Bronchial epithelial cell (primary cell): ENCODE results near the gene FAR1. TPM values are rescaled to one million over a fixed set of nuclear protein-coding genes. Genes with fewer than 3 reads are reported as not detected.

Experiments used
- DNase-seq: peaks from one replicate; pipeline ENCODE4 v3.0.0-alpha.2; 2010; ENCODE audit warnings: low read depth
- FAIRE-seq: peaks from 2 replicates; lab custom pipeline; 2011; peaks lifted over from hg19 to GRCh38; lab: Jason Lieb, UNC
- H3K27me3 ChIP-seq: 2 replicates; pipeline ENCODE4 v1.5.1; 2011; ENCODE audit warnings: low read length; ENCODE audit not compliant: control insufficient read depth, insufficient read depth
- H3K36me3 ChIP-seq: 2 replicates; pipeline ENCODE4 v1.5.1; 2011; ENCODE audit warnings: low read length; ENCODE audit not compliant: control insufficient read depth, insufficient read depth
- H3K4me3 ChIP-seq: 2 replicates; pipeline ENCODE4 v1.5.1; 2011; ENCODE audit warnings: mild to moderate bottlenecking, low read depth, low read length, control low read depth
- CTCF ChIP-seq: IDR thresholded peaks from 2 replicates; pipeline ENCODE4 v1.5.1; 2011; ENCODE audit warnings: mild to moderate bottlenecking, moderate library complexity, low read length, control low read depth, inconsistent platforms; ENCODE audit not compliant: insufficient read depth, severe bottlenecking
- total RNA-seq: library from RNA; depleted of rRNA; stranded (reverse); fragments of >200 nt; gene quantifications from 2 replicates; pipeline ENCODE4 v1.2.1, GENCODE V29; 2014

The FAR1 gene
- total RNA-seq, 1 donor from 2014 or later = 78.7 TPM

- Histone ChIP-seq H3K27me3 (no peaks in the 10 kb centered on the region), H3K4me3 (no peak overlapping the region), H3K36me3 (peaks cover 8% of the 10 kb centered on the region)
- TF ChIP-seq CTCF = no peak
- DNase-seq (no peak), FAIRE-seq (no peak)
Observed at GRCh38 chr11:13718394-13718793, 49.9 kb downstream of the FAR1 start.

- Histone ChIP-seq H3K27me3 (no peaks in the 10 kb centered on the region), H3K4me3 (no peak overlapping the region), H3K36me3 (peaks cover 5% of the 10 kb centered on the region)
- TF ChIP-seq CTCF = no peak
- DNase-seq (peak; percentile 40), FAIRE-seq (no peak)
Observed at GRCh38 chr11:13720940-13721339, 52.5 kb downstream of the FAR1 start.

- DNase-seq = peak; percentile 37
Observed at GRCh38 chr11:13721760-13722159, 53.3 kb downstream of the FAR1 start.

GRCh38 chr11:13726456-13726855 is 58.0 kb downstream of the FAR1 start:
- FAIRE-seq (no peak), DNase-seq (no peak)
- TF ChIP-seq CTCF = no peak
- Histone ChIP-seq H3K4me3 (no peak overlapping the region), H3K36me3 (peaks cover 6% of the 10 kb centered on the region), H3K27me3 (no peaks in the 10 kb centered on the region)

More at GRCh38 chr11:13721760-13722159, 53.3 kb downstream of the FAR1 start:
- peaks cover 5% of the 10 kb centered on the region for H3K36me3 ChIP-seq
- no peak for FAIRE-seq
- TF ChIP-seq CTCF = no peak
- no peak overlapping the region for H3K4me3 ChIP-seq
- H3K27me3 ChIP-seq = no peaks in the 10 kb centered on the region

- Histone ChIP-seq H3K36me3 (peaks cover 2% of the 10 kb centered on the region), H3K27me3 (no peaks in the 10 kb centered on the region), H3K4me3 (no peak overlapping the region)
- DNase-seq (no peak), FAIRE-seq (no peak)
- no peak for TF ChIP-seq CTCF
Observed at GRCh38 chr11:13728076-13728475, 59.6 kb downstream of the FAR1 start.

- Histone ChIP-seq H3K4me3 (no peak overlapping the region), H3K36me3 (no peaks in the 10 kb centered on the region), H3K27me3 (no peaks in the 10 kb centered on the region)
- FAIRE-seq = no peak
- TF ChIP-seq CTCF = no peak
- DNase-seq = no peak
Observed at GRCh38 chr11:13734530-13734929, 66.1 kb downstream of the FAR1 start.
